Measurements from ENCODE around the gene ANKRD28.

GRCh38 chr3:15758295-15758694 is 39.5 kb downstream of the ANKRD28 start:
- TF ChIP-seq CTCF (conservative IDR thresholded peaks at IDR 0.05; ENCODE audit: low read length) (no peak), EZH2phosphoT487 (IDR thresholded peaks at IDR 0.05; ENCODE audit: borderline replicate concordance) (no peak)
